A673 (cell line): ENCODE measurements around the gene SEPTIN10. TPM values are rescaled to one million over a fixed set of nuclear protein-coding genes. Genes with fewer than 3 reads are reported as not detected.

ENCODE experiments used
- BruUV-seq: library from RNA; stranded (reverse); fragments of 400-500 nt; replicated peaks from 2 replicates; lab custom pipeline; 2021; lab: Mats Ljungman, UMichigan
- CTCF ChIA-PET: fragments of 300-600 bp; sonication (Branson Sonifier 250); formaldehyde crosslinking; loops from one replicate; lab custom pipeline; 2022; ENCODE audit warnings: antibody characterized with exemption; lab: Charles Lee
- POLR2A ChIA-PET: fragments of 300-600 bp; sonication (Branson Sonifier 250); formaldehyde crosslinking; loops from one replicate; lab custom pipeline; 2022; ENCODE audit warnings: antibody characterized with exemption; ENCODE audit not compliant: low non-redundant PET; lab: Charles Lee
- DNase-seq: peaks from one replicate; pipeline ENCODE4 v3.0.0-alpha.2; 2015; ENCODE audit warnings: low spot score
- H3K27ac ChIP-seq: fragments of 200-600 bp; sonication (generic); 2 replicates; pipeline ENCODE4 v1.5.1; 2016; ENCODE audit warnings: mixed run types, low read depth, mild to moderate bottlenecking, mixed read lengths, antibody characterized with exemption, low read length; ENCODE audit not compliant: poor library complexity, severe bottlenecking
- H3K27me3 ChIP-seq: fragments of 200-600 bp; sonication (generic); replicated peaks from 2 replicates; pipeline ENCODE4 v1.6.1; 2017; ENCODE audit warnings: mixed run types, low read depth, mild to moderate bottlenecking, mixed read lengths, antibody characterized with exemption, low read length; ENCODE audit not compliant: insufficient read depth, poor library complexity
- H3K36me3 ChIP-seq: fragments of 200-600 bp; sonication (generic); 2 replicates; pipeline ENCODE4 v1.6.1; 2016; ENCODE audit warnings: mixed run types, mild to moderate bottlenecking, mixed read lengths, antibody characterized with exemption, low read length; ENCODE audit not compliant: insufficient read depth, poor library complexity, severe bottlenecking
- H3K4me1 ChIP-seq: fragments of 200-600 bp; sonication (generic); 2 replicates; pipeline ENCODE4 v1.6.1; 2017; ENCODE audit warnings: mixed run types, mild to moderate bottlenecking, mixed read lengths, antibody characterized with exemption, low read length; ENCODE audit not compliant: insufficient read depth, poor library complexity, severe bottlenecking
- H3K4me3 ChIP-seq: fragments of 200-600 bp; sonication (generic); 2 replicates; pipeline ENCODE4 v1.5.1; 2016; ENCODE audit warnings: low read depth, mixed run types, mild to moderate bottlenecking, mixed read lengths, low read length; ENCODE audit not compliant: poor library complexity, severe bottlenecking
- H3K9me3 ChIP-seq: fragments of 200-600 bp; sonication (generic); 2 replicates; pipeline ENCODE4 v1.6.1; 2016; ENCODE audit warnings: mixed run types, low read depth, mild to moderate bottlenecking, mixed read lengths, antibody characterized with exemption, low read length; ENCODE audit not compliant: poor library complexity, severe bottlenecking
- CTCF ChIP-seq: fragments of 300-800, 200-600 bp; sonication (generic); conservative IDR thresholded peaks from 2 replicates; pipeline ENCODE4 v1.5.1; 2017; ENCODE audit warnings: low read depth, mild to moderate bottlenecking, antibody characterized with exemption, low read length, moderate library complexity, mixed read lengths
- EZH2 ChIP-seq: fragments of 200-600 bp; sonication (generic); IDR thresholded peaks from 2 replicates; pipeline ENCODE4 v1.6.1; 2017; ENCODE audit warnings: borderline replicate concordance, low read depth, mild to moderate bottlenecking, mixed read lengths, antibody characterized with exemption, low read length; ENCODE audit not compliant: poor library complexity, severe bottlenecking
- intact Hi-C: fragments of 100-400 bp; cut with micrococcal nuclease; formaldehyde crosslinking; loops from one replicate; pipeline ENCODE4 v1.10.0; 2022; ENCODE audit not compliant: unreplicated experiment
- total RNA-seq: library from RNA; stranded (reverse); gene quantifications from 2 replicates; pipeline ENCODE4 v1.2.3, GENCODE V29; 2021

The SEPTIN10 gene
- total RNA-seq, 1 experiment from 2014 or later: 118 TPM

GRCh38 chr2:109516445-109517117 lies 97.2 kb downstream of the SEPTIN10 start:
- no peaks in the 10 kb centered on the region for H3K27me3 ChIP-seq
- H3K27ac ChIP-seq: no peak overlapping the region
- peak; percentile 39 for DNase-seq
- TF ChIP-seq CTCF (peak; percentile 70), EZH2 (no peak)
- intact Hi-C loops: loop anchor here (10.0 kb wide), 1 partner anchor 662 kb away; no protein-coding TSS in a partner anchor
- H3K36me3 ChIP-seq: no peaks in the 10 kb centered on the region
- CTCF ChIA-PET: no interaction called here
- H3K9me3 ChIP-seq: no peaks in the 10 kb centered on the region
- BruUV-seq: no TSS peak
- H3K4me1 ChIP-seq: no peaks in the 10 kb centered on the region
- POLR2A ChIA-PET: no interaction called here
- no peak overlapping the region for H3K4me3 ChIP-seq

GRCh38 chr2:109514857-109515256 lies 98.9 kb downstream of the SEPTIN10 start:
- H3K4me3 ChIP-seq: no peak overlapping the region
- no peaks in the 10 kb centered on the region for H3K36me3 ChIP-seq
- CTCF ChIA-PET: no interaction called here
- POLR2A ChIA-PET: no interaction called here
- no peak for DNase-seq
- H3K9me3 ChIP-seq: no peaks in the 10 kb centered on the region
- no peaks in the 10 kb centered on the region for H3K27me3 ChIP-seq
- H3K27ac ChIP-seq: no peak overlapping the region
- BruUV-seq: no TSS peak
- no peaks in the 10 kb centered on the region for H3K4me1 ChIP-seq
- no peak for TF ChIP-seq CTCF
- no peak for TF ChIP-seq EZH2
- intact Hi-C loops: loop anchor here (5.0 to 10.0 kb wide), 2 partner anchors 588 to 660 kb away; no protein-coding TSS in a partner anchor

GRCh38 chr2:109513749-109514588 lies 99.8 kb downstream of the SEPTIN10 start:
- CTCF ChIA-PET: no interaction called here
- Histone ChIP-seq H3K9me3 (no peaks in the 10 kb centered on the region), H3K4me3 (no peak overlapping the region), H3K27ac (no peak overlapping the region), H3K36me3 (no peaks in the 10 kb centered on the region), H3K4me1 (no peaks in the 10 kb centered on the region), H3K27me3 (no peaks in the 10 kb centered on the region)
- no TSS peak for BruUV-seq
- intact Hi-C loops: loop anchor here (5.0 to 10.0 kb wide), 2 partner anchors 587 to 659 kb away; no protein-coding TSS in a partner anchor
- TF ChIP-seq CTCF (no peak), EZH2 (no peak)
- DNase-seq: no peak
- POLR2A ChIA-PET: no interaction called here
